CD4-positive, alpha-beta T cell treated with Interleukin-17A for 4 hours (primary cell): ENCODE measurements around the gene ACVR1B.

Source experiments
- DNase-seq: peaks from one replicate; pipeline ENCODE4 v3.0.0-alpha.2; 2020; ENCODE audit warnings: mixed read lengths

ACVR1B gene

DNA sequence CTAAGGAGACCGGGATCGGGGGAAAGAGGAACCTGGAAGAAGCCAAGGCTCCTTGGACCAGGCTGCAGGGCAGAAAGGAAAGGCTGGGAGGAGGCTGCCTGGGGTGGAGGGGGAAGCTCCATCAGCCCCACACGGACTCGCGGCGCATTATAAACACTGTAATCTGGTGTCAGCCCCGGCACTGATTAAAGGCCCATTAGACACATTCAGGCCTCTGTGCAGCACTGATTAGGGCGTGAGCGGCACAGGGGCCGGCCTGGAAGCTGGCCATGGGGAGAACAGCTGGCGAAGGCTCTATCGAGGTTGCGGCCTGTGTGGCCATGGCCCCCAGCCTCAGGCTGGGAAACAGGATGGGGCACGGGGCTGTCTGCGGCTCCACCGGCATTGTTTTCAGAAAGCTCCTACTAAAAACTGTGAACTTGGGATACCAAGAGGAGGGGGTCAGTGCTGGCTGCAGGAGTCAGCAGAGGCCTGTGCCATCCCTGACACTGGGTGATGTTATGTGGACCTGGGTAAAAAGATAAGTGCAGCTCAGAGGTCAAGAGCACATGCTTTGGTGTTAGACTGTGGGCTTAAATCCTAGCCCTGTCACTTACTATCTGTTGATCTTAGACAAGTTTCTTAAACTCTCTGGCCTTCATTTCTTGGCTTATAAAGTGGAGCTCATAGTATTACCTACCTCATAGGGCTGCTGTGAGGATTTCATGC is 33.6 kb upstream of the ACVR1B start:
- DNase-seq: no peak

DNA sequence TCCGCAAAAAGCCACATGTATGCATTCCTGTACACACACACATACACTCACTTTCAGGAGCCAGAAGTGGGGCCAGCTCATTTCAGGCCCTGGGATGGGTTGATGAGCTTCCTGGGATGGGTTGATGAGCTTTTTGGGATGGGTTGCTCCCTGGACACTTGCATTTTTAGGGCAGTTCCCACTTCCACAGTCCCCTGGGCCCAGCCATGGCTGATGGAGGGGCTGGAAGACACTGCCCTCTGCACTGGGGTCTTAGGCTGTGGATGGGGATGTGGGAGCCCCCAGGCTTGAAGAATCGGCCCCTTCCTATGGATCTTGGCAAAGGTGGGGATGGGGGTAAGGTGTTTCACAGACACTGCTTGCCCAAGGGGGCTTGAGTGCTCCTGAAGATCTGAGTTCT is 31.5 kb upstream of the ACVR1B start:
- no peak for DNase-seq

DNA sequence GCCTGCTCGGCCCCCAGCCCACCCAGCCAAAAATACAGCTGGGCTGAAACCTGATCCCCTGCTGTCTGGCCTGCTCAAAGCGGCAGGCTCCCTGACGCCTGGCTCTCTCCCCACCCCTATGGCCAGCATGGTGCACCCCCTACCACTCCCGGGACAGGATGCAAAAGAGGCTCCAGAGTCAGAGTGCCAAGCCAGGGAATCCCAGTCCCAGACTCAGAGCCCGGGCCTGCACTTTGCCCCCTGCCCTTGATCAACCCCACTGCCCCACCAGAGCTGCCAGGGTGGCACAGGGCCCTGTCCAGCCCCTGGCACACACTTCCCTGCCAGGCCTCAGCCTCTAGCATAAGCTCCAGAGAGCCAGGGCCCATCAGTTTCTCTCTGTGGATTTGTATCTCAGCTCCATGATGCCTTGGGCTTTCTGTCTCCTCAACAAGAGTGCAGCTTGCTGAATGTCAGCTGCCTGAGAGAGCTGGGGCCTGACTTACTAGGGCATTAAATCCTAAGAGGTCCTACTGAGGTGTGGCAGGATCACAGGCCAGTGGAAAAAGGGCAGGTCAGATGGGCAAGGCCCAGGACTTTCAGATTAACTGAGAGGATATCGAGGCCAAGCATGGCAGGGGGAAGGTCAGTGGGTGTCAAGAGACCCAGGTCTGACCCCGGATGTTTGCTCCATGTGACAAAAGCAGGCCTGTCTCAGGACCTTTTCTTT is 30.3 kb upstream of the ACVR1B start:
- no peak for DNase-seq

DNA sequence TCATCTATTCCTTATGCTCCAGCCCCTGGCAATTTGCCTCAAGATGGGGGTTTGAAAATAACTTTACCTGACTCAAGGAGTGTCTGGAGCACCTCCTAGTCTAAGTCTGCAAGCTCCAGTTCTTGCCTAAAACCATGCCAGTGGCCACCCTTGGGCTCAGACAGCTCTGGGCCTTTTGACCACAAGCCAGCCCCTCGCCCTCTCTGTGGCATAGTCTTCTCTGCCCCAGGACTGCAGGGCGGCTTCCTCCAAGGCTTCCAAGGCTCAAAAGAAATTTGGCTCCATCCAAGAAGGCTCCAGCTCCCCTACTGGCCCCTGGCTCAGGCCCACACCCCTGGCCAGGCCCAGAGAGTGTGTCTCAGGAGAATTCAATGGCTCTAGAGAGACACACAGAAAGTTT is 29.4 kb upstream of the ACVR1B start:
- DNase-seq: no peak

DNA sequence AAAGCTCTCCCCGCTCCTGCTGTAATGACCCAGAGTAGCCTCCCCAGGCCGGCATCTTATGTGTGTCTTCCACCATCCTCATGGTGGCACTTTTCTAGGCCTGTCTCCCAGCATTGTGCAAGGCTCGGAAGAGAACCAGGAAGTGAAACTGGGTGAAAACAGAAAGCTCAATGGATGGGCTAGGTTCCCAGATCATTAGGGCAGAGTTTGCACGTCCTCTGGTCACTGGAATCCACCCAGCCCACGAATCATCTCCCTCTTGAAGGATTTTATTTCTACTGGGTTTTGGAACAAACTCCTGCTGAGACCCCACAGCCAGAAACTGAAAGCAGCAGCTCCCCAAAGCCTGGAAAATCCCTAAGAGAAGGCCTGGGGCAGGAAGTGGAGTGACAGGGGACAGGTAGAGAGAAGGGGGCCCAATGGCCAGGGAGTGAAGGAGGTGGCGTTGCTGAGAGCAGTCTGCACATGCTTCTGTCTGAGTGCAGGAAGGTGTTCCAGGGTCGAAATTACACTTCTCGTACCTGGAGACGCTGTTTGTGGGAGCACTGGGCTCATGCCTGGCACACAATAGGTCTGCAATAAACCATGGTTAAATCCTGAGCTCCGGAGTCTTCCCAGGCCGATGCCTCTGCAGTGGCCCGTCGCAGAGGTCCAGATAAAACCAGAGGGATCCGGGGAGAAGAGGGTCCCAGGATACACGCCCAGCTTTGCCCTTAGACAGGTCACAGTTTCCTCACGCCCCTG is 28.6 kb upstream of the ACVR1B start:
- DNase-seq: no peak

DNA sequence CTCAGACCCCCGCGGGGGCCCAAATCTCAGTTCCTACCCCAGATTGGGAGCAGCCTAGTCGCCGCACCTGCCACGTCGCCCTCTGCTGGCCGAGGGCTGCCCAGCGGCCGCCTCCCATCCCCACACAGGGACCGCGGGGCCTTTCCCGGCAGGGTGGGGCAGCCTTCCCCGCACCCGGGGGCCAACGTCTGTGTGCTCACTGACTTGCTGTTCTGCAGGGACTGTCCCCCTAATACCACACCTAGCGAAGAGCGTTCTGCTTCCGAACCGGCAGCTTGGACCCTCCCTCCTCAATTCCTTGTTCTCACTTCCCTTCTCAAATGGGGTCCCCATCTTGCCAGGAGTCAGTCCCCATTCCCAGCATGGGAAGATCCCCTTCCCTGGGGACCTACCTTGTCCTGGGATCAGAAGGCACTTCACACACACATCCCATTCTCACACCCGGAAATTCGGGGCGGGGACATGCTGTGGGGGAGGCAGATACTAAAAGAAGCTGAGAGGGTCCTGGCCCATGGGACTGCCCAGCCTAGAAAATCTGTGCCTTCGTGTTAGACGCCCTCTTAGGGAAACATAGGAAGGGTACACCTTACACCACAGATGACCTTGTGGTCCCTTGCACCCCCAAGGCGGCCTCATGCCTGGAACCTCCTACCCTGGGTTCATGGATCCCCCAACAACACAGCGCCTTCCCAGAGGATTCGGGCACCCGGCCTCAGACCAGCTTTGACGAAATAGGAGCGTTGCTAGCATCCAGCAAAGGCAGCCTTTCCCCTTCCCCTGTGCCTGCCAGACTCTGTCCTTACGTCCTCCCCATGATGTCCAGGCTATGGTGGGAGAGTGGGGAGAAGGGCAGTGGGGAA is 27.8 kb upstream of the ACVR1B start:
- DNase-seq: peak; percentile 70

DNA sequence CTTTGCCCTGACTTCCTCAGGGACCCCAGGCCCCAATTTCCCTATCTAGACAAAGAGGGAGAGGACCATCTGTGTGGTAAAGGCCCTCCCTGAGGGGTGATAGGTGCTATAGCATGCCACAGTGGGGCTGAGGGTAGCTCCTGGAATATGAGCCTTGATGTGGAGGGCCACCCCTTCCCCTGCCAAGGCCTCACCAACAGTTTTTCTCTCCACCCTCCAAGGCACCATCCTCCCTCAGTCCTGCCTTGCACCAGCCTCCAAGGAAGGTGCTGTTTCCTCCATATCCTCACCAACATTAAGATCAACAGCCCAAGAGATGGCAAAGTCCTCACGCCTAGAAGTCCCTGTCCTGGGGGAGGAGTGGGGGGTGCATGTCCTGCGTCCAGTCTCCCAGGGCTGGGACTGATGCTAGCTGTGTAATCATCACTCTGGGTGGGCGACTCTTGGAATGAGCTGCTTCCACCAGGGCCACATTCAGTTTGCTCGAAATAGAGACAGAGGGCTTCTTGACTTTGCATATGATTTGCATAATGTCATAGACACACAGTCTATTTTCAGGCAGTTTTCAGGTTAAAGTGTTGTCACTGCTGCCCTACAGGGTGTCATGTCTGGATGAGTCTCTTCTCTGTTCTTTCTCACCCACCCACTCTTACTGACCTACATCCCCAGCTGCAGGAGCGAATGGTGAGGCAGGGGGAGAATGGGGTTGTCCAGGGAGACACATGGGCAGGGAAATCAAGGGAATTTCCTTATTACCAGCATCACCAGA is 26.8 kb upstream of the ACVR1B start:
- DNase-seq: no peak

DNA sequence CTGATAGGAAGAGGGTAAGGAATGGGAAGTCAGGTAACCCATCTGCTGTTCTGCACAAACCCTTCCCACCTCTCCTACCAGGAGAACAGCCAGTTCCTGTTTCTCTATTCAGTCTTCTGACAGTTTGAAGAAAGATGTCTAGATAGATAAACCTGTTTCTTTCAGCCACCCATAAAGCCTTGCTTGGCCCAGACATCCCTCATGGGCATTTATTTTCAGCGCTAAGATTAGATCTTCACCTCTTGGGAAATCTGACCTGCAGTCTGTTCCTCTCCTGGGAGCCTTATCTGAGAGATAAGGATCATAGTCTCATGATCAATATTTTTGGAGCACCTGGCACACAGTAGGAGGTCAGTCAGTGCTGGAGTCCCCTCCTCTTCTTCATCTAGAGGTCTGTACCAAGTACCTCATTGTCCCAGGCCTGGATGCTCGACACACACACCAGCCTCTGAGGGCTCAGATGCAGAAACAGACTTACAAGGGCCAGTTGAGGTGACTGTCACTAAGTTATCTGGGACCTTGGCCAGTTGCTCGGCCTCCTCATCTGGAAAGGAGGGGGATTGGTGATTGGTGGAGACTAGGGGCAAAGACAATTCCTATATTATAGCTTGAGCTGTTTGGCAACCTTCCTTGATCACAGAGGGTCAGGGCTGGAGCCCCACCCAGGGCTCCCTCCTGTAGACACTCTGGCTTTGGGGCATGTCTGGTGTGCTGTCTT is 26.0 kb upstream of the ACVR1B start:
- no peak for DNase-seq

DNA sequence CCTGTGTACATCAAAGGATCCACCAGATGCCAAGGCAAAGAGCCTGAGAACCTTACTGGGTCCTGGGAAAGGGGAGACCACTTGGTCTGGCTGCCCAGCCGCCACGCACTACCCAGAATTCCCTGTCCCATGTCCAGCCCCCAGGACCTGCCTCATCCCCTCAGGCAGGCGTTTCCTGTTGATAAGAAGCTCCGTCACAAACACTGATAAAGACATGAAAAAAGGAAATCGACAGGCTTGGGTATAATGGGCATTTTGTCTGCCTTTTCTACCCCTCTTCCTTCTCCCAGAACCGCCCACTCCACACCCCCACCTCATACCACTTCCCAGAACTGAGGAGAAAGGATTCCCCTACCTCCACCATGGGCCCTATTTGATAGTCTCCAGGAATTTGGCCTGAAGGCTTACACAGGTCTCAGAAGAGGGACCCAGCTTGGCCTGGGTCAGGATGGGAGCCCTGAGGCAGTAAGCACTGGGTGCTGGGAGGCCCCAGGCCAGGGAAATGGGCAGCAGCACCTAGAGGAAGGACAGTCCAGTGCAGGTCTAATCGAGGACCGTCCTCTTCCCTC is 25.4 kb upstream of the ACVR1B start:
- no peak for DNase-seq

DNA sequence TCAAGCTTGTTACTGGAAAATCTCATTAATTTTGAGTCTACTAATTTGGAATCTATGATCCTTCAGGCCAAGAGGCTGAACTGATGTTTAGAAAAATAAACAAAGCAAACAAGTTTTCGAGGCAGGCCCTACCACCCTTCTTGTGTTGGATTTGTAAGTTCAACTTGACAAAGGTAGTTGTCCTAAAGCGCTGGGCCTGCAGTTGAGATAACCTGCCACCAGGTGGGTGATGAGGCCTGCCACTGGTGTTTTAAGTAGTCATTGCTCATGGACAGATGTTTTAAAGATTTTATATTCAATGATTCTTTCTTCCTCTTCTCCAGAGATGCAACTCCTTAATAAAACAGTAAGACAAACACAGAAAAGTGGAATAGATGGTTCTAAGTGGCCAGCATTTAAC is 24.8 kb upstream of the ACVR1B start:
- peak; percentile 57 for DNase-seq

DNA sequence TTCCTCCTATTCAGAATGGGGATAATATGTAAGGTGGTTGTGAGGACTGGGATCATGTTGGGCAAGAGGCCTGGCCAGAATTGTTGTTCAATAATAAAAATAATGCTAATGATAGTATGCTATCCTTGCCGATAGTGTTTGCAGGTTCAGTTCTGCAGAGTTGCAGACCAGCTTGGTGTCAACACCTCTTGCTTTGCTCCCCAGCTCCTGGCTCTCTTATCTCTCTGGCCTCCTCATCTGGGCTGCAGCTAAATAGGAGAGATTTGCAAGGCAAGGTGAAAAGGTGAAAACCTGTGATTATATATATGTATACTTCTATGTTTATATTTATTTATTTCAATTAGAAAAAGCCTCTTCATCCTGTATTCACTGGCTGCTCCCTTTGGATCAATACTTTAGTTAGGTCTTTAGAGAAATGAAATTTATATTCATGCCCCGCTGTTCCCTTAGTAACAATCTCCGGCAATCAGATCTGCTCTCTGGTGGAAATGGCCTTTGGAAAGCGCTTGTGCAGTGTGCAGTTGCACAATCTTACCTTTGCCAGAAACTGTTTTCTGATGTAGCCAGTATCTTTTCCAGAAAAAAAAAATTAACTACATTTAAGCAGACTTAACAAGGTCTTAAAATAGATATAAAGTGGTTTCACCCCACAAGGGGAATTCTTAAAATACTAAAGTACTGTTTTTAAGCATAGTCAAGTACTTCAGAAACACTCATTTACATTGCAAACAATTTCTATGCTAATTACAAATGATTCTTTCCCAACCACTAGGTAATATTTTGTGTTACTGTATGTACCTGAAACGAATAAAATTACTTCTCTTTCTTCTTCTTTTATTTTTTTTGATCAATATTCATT is 19.1 kb upstream of the ACVR1B start:
- DNase-seq: no peak

DNA sequence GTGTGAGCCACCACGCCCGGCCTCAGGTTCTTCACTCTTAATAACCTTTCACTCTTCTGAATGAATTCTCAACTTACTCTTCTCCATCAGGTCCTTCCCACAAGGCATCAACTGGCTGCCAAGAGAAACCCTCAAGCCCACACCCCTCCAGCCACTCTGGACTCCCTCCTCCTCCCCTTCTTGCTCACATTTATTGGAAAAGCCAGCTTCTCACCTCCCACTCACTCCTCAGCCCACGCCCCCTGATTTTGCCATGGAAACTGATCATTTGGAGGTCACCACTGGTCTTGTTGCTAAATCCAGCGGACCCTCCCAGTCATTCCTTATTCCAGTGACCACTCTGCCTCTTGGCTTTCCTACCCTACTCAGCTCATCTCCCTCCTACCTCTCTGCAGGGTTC is 17.4 kb upstream of the ACVR1B start:
- DNase-seq: no peak

DNA sequence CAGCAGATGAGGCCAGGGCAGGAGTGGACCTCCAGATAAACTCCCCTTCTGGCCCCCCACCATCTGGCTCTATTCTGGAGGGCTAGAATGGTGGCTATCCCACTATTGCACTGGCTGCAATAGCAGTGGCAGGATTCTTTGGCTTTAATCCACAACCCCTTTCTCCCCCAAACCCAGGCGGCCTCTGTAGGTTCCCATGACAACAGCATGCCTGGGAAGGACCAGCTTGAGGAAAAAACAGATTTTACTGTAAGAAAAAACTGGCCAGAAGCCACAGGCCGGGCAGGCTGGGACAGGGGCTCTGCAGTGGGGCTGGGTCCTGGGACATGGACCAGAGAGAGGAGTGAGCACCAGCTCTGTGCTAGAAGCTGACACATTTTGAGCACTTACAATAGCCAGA is 13.6 kb upstream of the ACVR1B start:
- DNase-seq: no peak

DNA sequence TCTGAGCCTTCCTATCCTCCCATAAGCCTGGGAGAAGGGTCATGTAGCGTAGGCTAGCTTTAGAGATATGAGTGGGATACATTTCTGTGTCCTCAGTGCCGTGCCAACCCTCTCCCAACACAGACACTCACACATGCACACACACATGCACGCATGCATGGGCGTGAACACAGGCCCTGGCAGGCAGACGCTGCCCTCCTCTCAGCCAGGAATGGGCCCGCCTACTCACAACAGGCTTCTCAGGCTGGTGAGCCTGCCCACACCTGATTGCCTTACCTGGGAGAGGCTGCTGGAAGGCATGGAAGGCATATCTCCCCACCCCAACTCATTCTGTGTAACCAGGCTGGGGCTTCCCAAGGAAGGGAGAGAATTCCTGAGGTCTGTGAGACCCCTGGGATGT is 12.8 kb upstream of the ACVR1B start:
- DNase-seq: no peak

DNA sequence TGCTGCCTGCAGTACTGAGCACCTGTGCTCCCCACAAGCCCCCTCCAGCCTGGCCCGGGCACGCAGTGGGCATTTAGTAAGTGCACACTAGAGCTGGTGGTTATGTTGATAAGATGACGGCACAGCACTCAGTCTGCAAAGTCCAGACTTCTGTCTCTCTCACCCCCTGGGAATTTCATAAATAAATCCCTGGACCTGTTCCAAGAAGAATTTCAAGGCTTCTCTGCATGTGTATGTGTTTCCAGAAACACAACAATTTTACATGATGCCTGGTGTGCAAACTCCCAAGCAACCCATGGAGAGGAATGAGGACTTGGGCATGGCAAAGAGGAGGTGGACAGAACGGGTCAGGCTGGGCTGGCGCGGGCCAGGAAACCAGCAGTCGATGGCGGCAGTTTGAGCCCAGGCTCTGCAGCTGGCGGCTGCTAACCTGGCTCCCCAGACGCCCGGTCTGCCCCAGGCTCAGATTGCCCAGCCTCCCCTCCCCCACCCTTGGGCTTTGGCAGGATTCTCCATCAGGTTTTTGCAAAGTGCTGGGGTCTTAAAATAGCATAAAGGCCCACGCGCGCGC is 10.4 kb upstream of the ACVR1B start:
- DNase-seq: no peak

DNA sequence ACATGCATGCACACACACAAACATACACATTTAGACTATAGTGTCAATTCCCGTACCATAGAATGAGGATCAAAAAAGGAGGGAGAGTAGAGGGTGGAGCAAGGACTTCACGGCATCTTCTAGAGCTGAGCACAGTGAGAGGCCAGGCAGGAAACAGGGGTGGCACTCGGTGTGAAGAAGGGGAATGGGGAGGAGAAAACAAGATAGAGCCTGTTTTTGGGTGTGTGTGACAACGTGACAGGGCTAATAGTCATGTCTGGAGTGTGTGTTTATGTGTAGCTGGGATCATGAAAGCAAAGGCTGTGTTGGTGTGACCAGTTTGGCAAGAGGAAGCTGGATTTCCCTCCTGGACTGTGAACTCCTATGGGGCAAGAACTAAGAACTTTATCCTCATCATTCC is 9.9 kb upstream of the ACVR1B start:
- no peak for DNase-seq

DNA sequence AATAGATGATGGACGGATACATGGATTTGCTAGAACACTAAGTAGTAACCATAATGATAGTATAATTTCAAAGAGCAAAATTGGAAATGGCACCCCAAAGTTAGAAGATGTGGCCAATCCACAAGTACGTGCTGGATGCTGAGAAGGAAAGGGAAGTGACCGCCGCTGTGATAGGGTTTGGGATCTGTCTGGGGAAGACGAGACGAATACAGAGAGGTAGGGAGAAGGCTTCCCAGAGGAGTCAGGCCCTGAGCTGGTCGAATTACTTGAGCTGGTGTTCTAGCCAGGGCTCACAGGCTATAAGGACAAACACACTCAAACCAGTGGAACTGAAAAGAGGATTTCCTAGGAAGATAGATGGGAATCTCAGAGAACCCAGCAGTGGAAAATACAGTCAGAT is 9.4 kb upstream of the ACVR1B start:
- DNase-seq: no peak

DNA sequence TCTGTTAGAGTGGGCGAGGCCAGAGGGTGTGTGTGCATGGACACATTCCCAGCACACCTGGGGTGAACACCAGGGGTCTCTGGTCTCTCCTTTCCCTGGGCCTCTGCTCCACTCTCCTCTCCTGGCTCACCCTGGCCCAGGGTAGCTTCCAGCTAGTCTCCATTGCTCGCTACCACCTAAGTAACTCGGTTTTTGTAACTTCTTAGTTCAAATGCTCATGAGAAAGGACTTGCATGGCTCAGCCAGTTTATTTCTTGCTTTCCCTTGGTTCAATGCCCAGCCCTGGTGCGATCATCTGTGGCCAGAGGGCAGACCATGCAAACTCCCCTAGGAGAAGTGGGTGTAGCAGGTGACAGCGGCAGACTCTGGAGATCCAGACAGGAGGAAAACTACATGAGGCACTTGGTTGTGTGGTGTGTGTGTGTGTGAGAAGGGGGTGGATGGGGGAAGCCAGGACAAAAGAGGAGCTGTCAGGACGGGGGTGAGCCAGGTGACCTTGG is 8.9 kb upstream of the ACVR1B start:
- no peak for DNase-seq

DNA sequence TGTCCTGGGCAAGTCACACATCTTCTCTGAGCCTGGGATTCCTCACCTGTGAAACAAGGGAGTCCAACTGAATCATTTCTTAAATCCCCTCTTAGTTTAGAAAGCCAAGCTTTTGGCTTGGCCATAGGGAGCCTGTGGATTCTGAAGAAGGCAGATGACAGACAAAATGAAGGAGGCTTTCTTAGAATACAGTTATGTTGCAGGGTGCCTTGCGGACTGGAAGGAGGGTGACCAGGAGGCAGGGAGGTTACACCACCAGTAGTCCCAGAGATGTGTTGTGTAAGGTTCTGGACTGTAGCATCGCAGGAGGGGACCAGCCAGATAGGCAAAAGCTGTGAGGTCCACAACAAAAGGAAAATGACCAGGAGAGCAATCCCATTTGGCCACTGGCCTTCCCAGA is 8.2 kb upstream of the ACVR1B start:
- no peak for DNase-seq
